Loucy (cell line): ENCODE data around the gene CMTR2.

Experiments used
- H2AFZ ChIP-seq: fragments of 200-600 bp; sonication (generic); 2 replicates; pipeline ENCODE4 v1.6.0; 2016; ENCODE audit warnings: antibody characterized with exemption, mild to moderate bottlenecking, low read length, moderate library complexity
- H3F3A ChIP-seq: fragments of 200-600 bp; 2 replicates; pipeline ENCODE4 v1.6.0; 2016; ENCODE audit warnings: antibody characterized with exemption, low read depth, mild to moderate bottlenecking
- H3K27me3 ChIP-seq: fragments of 200-600 bp; sonication (generic); 2 replicates; pipeline ENCODE4 v1.6.1; 2014; ENCODE audit warnings: low read length, mild to moderate bottlenecking; ENCODE audit not compliant: insufficient read depth, poor library complexity, severe bottlenecking
- H3K36me3 ChIP-seq: fragments of 200-600 bp; sonication (generic); 2 replicates; pipeline ENCODE4 v1.6.1; 2016; ENCODE audit warnings: low read length; ENCODE audit not compliant: insufficient read depth
- H3K4me1 ChIP-seq: fragments of 200-600 bp; sonication (generic); 2 replicates; pipeline ENCODE4 v1.5.1; 2014; ENCODE audit warnings: low read length, mild to moderate bottlenecking; ENCODE audit not compliant: insufficient read depth, poor library complexity, severe bottlenecking
- H3K4me2 ChIP-seq: fragments of 200-600 bp; sonication (generic); 2 replicates; pipeline ENCODE4 v1.6.0; 2014; ENCODE audit warnings: antibody characterized with exemption, low read length, low read depth, mild to moderate bottlenecking; ENCODE audit not compliant: poor library complexity, severe bottlenecking
- H3K4me3 ChIP-seq: fragments of 200-600 bp; sonication (generic); 2 replicates; pipeline ENCODE4 v1.5.1; 2014; ENCODE audit warnings: low read length, mild to moderate bottlenecking, mixed read lengths; ENCODE audit not compliant: poor library complexity, severe bottlenecking
- H3K79me2 ChIP-seq: fragments of 200-600 bp; sonication (generic); 2 replicates; pipeline ENCODE4 v1.6.1; 2014; ENCODE audit warnings: low read length; ENCODE audit not compliant: insufficient read depth
- H3K9ac ChIP-seq: fragments of 200-600 bp; sonication (generic); 2 replicates; pipeline ENCODE4 v1.6.0; 2014; ENCODE audit warnings: mild to moderate bottlenecking, low read depth, low read length, moderate library complexity; ENCODE audit not compliant: poor library complexity, severe bottlenecking
- H3K9me2 ChIP-seq: fragments of 200-600 bp; sonication (generic); replicated peaks from 2 replicates; pipeline ENCODE4 v1.6.1; 2016; ENCODE audit warnings: low read depth, low read length, mixed read lengths
- H3K9me3 ChIP-seq: fragments of 200-600 bp; sonication (generic); 2 replicates; pipeline ENCODE4 v1.6.1; 2014; ENCODE audit warnings: mild to moderate bottlenecking, antibody characterized with exemption, low read length, low read depth; ENCODE audit not compliant: insufficient read depth
- H4K20me1 ChIP-seq: fragments of 200-600 bp; sonication (generic); 2 replicates; pipeline ENCODE4 v1.6.0; 2014; ENCODE audit warnings: antibody characterized with exemption, low read length, mild to moderate bottlenecking; ENCODE audit not compliant: insufficient read depth, poor library complexity, severe bottlenecking
- EZH2phosphoT487 ChIP-seq: fragments of 200-600 bp; IDR thresholded peaks from 2 replicates; pipeline ENCODE4 v1.6.1; 2018; ENCODE audit warnings: antibody characterized with exemption, mild to moderate bottlenecking, moderate library complexity, borderline replicate concordance
- TF ChIP-seq, protein P1 (sequence below): fragments of 200-600 bp; sonication (generic); conservative IDR thresholded peaks from 2 replicates; pipeline ENCODE4 v1.5.1; 2014; ENCODE audit warnings: mild to moderate bottlenecking, antibody characterized with exemption, low read length

The CMTR2 gene

DNA sequence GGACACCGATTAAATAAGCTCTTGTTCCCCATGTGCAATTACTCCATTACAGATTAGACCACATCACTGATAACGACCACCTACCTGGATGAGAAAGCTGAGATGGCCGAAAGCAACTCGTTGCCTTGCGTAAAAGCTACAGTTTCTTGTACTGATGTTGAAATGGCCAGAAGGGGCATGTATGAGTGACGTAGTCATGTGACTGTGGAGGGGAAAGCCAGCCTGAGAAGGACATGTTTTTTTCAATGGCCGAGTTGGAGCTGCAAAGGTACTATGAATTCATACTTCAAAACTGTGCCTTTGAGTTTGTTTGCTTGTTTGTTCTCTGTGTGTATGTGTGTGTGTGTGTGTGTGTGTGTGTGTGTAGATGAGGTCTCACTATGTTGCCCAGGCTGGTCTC, 41.7 kb downstream of the CMTR2 start:
- Histone ChIP-seq H3K9me2 (no peaks in the 10 kb centered on the region), H3K79me2 (no peaks in the 10 kb centered on the region), H3K4me2 (no peak overlapping the region), H3K36me3 (no peaks in the 10 kb centered on the region), H3F3A (no peaks in the 10 kb centered on the region), H3K9ac (no peak overlapping the region), H3K4me1 (no peaks in the 10 kb centered on the region), H3K4me3 (no peak overlapping the region), H4K20me1 (no peaks in the 10 kb centered on the region), H3K27me3 (no peaks in the 10 kb centered on the region), H3K9me3 (no peaks in the 10 kb centered on the region), H2AFZ (no peak overlapping the region)
- TF ChIP-seq, protein P1, sequence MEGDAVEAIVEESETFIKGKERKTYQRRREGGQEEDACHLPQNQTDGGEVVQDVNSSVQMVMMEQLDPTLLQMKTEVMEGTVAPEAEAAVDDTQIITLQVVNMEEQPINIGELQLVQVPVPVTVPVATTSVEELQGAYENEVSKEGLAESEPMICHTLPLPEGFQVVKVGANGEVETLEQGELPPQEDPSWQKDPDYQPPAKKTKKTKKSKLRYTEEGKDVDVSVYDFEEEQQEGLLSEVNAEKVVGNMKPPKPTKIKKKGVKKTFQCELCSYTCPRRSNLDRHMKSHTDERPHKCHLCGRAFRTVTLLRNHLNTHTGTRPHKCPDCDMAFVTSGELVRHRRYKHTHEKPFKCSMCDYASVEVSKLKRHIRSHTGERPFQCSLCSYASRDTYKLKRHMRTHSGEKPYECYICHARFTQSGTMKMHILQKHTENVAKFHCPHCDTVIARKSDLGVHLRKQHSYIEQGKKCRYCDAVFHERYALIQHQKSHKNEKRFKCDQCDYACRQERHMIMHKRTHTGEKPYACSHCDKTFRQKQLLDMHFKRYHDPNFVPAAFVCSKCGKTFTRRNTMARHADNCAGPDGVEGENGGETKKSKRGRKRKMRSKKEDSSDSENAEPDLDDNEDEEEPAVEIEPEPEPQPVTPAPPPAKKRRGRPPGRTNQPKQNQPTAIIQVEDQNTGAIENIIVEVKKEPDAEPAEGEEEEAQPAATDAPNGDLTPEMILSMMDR, result no peak
- no peak for TF ChIP-seq EZH2phosphoT487

GRCh38 chr16:71246309-71246708, 42.9 kb downstream of the CMTR2 start:
- no peak overlapping the region for H2AFZ ChIP-seq

GRCh38 chr16:71244521-71244920, 44.7 kb downstream of the CMTR2 start:
- Histone ChIP-seq H3K4me3 (no peak overlapping the region), H3K9ac (no peak overlapping the region), H4K20me1 (no peaks in the 10 kb centered on the region), H3F3A (no peaks in the 10 kb centered on the region), H3K79me2 (no peaks in the 10 kb centered on the region), H3K36me3 (no peaks in the 10 kb centered on the region), H3K4me2 (no peak overlapping the region), H2AFZ (no peak overlapping the region), H3K27me3 (no peaks in the 10 kb centered on the region), H3K9me3 (no peaks in the 10 kb centered on the region), H3K9me2 (no peaks in the 10 kb centered on the region), H3K4me1 (no peaks in the 10 kb centered on the region)
- TF ChIP-seq, protein P1, result no peak
- no peak for TF ChIP-seq EZH2phosphoT487

More at GRCh38 chr16:71246309-71246708, 42.9 kb downstream of the CMTR2 start:
- no peak overlapping the region for H3K9ac ChIP-seq
- H3K36me3 ChIP-seq, result no peaks in the 10 kb centered on the region
- no peaks in the 10 kb centered on the region for H4K20me1 ChIP-seq
- H3K79me2 ChIP-seq, result no peaks in the 10 kb centered on the region
- no peaks in the 10 kb centered on the region for H3F3A ChIP-seq
- no peaks in the 10 kb centered on the region for H3K4me1 ChIP-seq
- H3K9me3 ChIP-seq, result no peaks in the 10 kb centered on the region
- H3K27me3 ChIP-seq, result no peaks in the 10 kb centered on the region
- TF ChIP-seq, protein P1, result no peak
- no peak for TF ChIP-seq EZH2phosphoT487
- no peak overlapping the region for H3K4me3 ChIP-seq
- no peaks in the 10 kb centered on the region for H3K9me2 ChIP-seq
- no peak overlapping the region for H3K4me2 ChIP-seq
